HepG2 (cell line): ENCODE results near the gene SLC12A9. TPM values are rescaled to one million over a fixed set of nuclear protein-coding genes. Genes with fewer than 3 reads are reported as not detected.

ENCODE experiments used
- ATRX ChIP-seq: sonication (generic); formaldehyde crosslinking; IDR thresholded peaks from 2 replicates; pipeline ENCODE4 v1.4.0; 2020; ENCODE audit warnings: missing genetic modification reagents, borderline replicate concordance
- CREB3 ChIP-seq: sonication (generic); formaldehyde crosslinking; IDR thresholded peaks from 2 replicates; pipeline ENCODE4 v1.5.0; 2020; ENCODE audit warnings: missing genetic modification reagents
- EP300 ChIP-seq, 3 experiments: sonication (generic) in 1 of 3; formaldehyde crosslinking in 1 of 3; IDR thresholded peaks; 2 replicates each; pipeline versions ENCODE4 v1.5.1 to v1.6.1; 2011 to 2020; ENCODE audit warnings: low read depth in 2 of 3, low read length in 2 of 3, borderline replicate concordance in 1 of 3, improper control_type of control experiment in 1 of 3, mild to moderate bottlenecking in 1 of 3, missing genetic modification reagents in 1 of 3, moderate library complexity in 1 of 3
- GATAD1 ChIP-seq: IDR thresholded peaks from 2 replicates; pipeline ENCODE4 v1.6.1; 2016; ENCODE audit warnings: missing genetic modification reagents, missing compliant biosample characterization
- GPBP1L1 ChIP-seq: sonication (generic); formaldehyde crosslinking; IDR thresholded peaks from 2 replicates; pipeline ENCODE4 v1.5.0; 2020; ENCODE audit warnings: mild to moderate bottlenecking, missing genetic modification reagents
- MYNN ChIP-seq: sonication (generic); formaldehyde crosslinking; IDR thresholded peaks from 2 replicates; pipeline ENCODE4 v1.4.0; 2020; ENCODE audit warnings: mild to moderate bottlenecking, low read depth, missing genetic modification reagents
- MYPOP ChIP-seq: sonication (generic); formaldehyde crosslinking; IDR thresholded peaks from 2 replicates; pipeline ENCODE4 v1.8.1; 2023; ENCODE audit warnings: mild to moderate bottlenecking, moderate library complexity, missing genetic modification reagents
- NFYC ChIP-seq: IDR thresholded peaks from 2 replicates; pipeline ENCODE4 v1.6.1; 2016; ENCODE audit warnings: missing genetic modification reagents, missing compliant biosample characterization
- PHF21A ChIP-seq: sonication (generic); formaldehyde crosslinking; IDR thresholded peaks from 2 replicates; pipeline ENCODE4 v1.5.0; 2020; ENCODE audit warnings: mild to moderate bottlenecking, missing genetic modification reagents
- RARG ChIP-seq: sonication (generic); formaldehyde crosslinking; IDR thresholded peaks from 2 replicates; pipeline ENCODE4 v1.4.0; 2020; ENCODE audit warnings: low read depth, mild to moderate bottlenecking, missing genetic modification reagents
- ZHX1 ChIP-seq: sonication (generic); formaldehyde crosslinking; IDR thresholded peaks from 2 replicates; pipeline ENCODE4 v1.8.1; 2022; ENCODE audit warnings: low read depth, mild to moderate bottlenecking, missing genetic modification reagents
- ZIK1 ChIP-seq: sonication (generic); formaldehyde crosslinking; IDR thresholded peaks from 2 replicates; pipeline ENCODE4 v1.5.0; 2020; ENCODE audit warnings: mild to moderate bottlenecking, low read depth, missing genetic modification reagents, borderline replicate concordance
- ZNF256 ChIP-seq: sonication (generic); formaldehyde crosslinking; conservative IDR thresholded peaks from 2 replicates; pipeline ENCODE4 v1.4.0; 2020; ENCODE audit warnings: missing genetic modification reagents
- ZNF282 ChIP-seq: fragments of 450-650 bp; IDR thresholded peaks from 2 replicates; pipeline ENCODE4 v1.6.1; 2018; ENCODE audit not compliant: partially characterized antibody
- ZNF3 ChIP-seq: IDR thresholded peaks from 2 replicates; pipeline ENCODE4 v1.7.0; 2017; ENCODE audit warnings: inconsistent platforms
- ZNF333 ChIP-seq: sonication (generic); formaldehyde crosslinking; IDR thresholded peaks from 2 replicates; pipeline ENCODE4 v1.4.0; 2020; ENCODE audit warnings: mild to moderate bottlenecking, missing genetic modification reagents, borderline replicate concordance
- ZNF383 ChIP-seq: sonication (generic); formaldehyde crosslinking; IDR thresholded peaks from 2 replicates; pipeline ENCODE4 v1.4.0; 2020; ENCODE audit warnings: missing genetic modification reagents, mild to moderate bottlenecking, borderline replicate concordance
- ZNF414 ChIP-seq: sonication (generic); formaldehyde crosslinking; IDR thresholded peaks from 2 replicates; pipeline ENCODE4 v1.5.0; 2020; ENCODE audit warnings: missing genetic modification reagents
- ZNF800 ChIP-seq: sonication (generic); formaldehyde crosslinking; IDR thresholded peaks from 2 replicates; pipeline ENCODE4 v1.4.0; 2020; ENCODE audit warnings: missing genetic modification reagents
- ZSCAN29 ChIP-seq: sonication (generic); formaldehyde crosslinking; conservative IDR thresholded peaks from 2 replicates; pipeline ENCODE4 v1.4.0; 2020; ENCODE audit warnings: mild to moderate bottlenecking, missing genetic modification reagents
- polyA plus RNA-seq, 8 experiments: library from polyadenylated mRNA; depleted of rRNA in 3 of 8; stranded (reverse) in 7 of 8; unstranded in 1 of 8; fragments of >200 nt; fragmentation: Illumina TruSeq in 4 of 8; extraction: Trizol in 4 of 8; gene quantifications; 2 replicates each; pipeline versions ENCODE4 v1.2.1 to v1.2.3, GENCODE V29; 2011 to 2016; ENCODE audit warnings: low read depth in 4 of 8, missing spikeins in 1 of 8, mixed read lengths in 1 of 8; ENCODE audit not compliant: insufficient read depth in 1 of 8
- total RNA-seq, 5 experiments: library from RNA; depleted of rRNA; stranded (reverse); fragments of >200 nt; fragmentation: Illumina TruSeq; extraction: Trizol; gene quantifications; 2 replicates each; pipeline ENCODE4 v1.2.3, GENCODE V29; 2016; ENCODE audit warnings: low read depth in 1 of 5

The SLC12A9 gene
- total and polyA plus RNA-seq, 2 of the 13 experiments (the other 11 are each of a cell fraction or from before 2014, with no cell fraction given): 8.7 to 16.6 TPM

- TF ChIP-seq ZNF282: no peak
- no peak for TF ChIP-seq ATRX (CRISPR knock-in tag)
- TF ChIP-seq ZNF333 (CRISPR knock-in tag): no peak
- no peak for TF ChIP-seq GPBP1L1 (CRISPR knock-in tag)
- no peak for TF ChIP-seq ZNF256 (CRISPR knock-in tag)
- TF ChIP-seq ZNF414 (CRISPR knock-in tag): no peak; the same call in 1 of the 2 replicates
- TF ChIP-seq ZNF3 (CRISPR knock-in tag): no peak
- TF ChIP-seq MYPOP: no peak
- TF ChIP-seq ZIK1 (CRISPR knock-in tag): no peak
- TF ChIP-seq ZNF800: peak; percentile 72
- peak; percentile 13; the same call in 1 of the 2 replicates for TF ChIP-seq NFYC (CRISPR knock-in tag)
- TF ChIP-seq ZSCAN29 (CRISPR knock-in tag): no peak
- TF ChIP-seq EP300 (IDR thresholded peaks at IDR 0.05; ENCODE audit: low read depth in 2 of 2, low read length in 2 of 2): no peak
- TF ChIP-seq EP300 (CRISPR knock-in tag; IDR thresholded peaks at IDR 0.05; ENCODE audit: borderline replicate concordance): no peak
- TF ChIP-seq CREB3 (CRISPR knock-in tag): no peak
- 0 out of 2 replicates have a peak, but pooled peaks have one; percentile 57 for TF ChIP-seq MYNN (CRISPR knock-in tag)
- TF ChIP-seq ZHX1 (CRISPR knock-in tag): no peak
- TF ChIP-seq GATAD1 (CRISPR knock-in tag): no peak
- TF ChIP-seq RARG (CRISPR knock-in tag): no peak
- TF ChIP-seq ZNF383: no peak
- TF ChIP-seq PHF21A (CRISPR knock-in tag): no peak
These were observed 43.6 kb downstream of the SLC12A9 start (continued) for GRCh38 chr7:100895956-100896731.
